ENCODE measurements around the gene FOXL3.
"Not testable (repeated sequence)": the region's sequence is repeated elsewhere in the genome, so short reads cannot be mapped to it uniquely, and the experiment has no call there.

Gene FOXL3

GRCh38 chr7:289756-290553 lies at the start of gene FOXL3:
FOXL3 (plus strand) TSS chr7:290170; CDS start chr7:290170, 0 bp downstream.
- Histone ChIP-seq H3K9me3 (ENCODE audit: control insufficient read depth, insufficient read depth, low read length) (peaks cover 46% of the 10 kb centered on the region; the same call in 1 of the 2 replicates), H3K4me1 (ENCODE audit: control insufficient read depth, low read length) (no peaks in the 10 kb centered on the region), H3K79me2 (ENCODE audit: control insufficient read depth, low read length) (no peaks in the 10 kb centered on the region), H4K20me1 (ENCODE audit: control insufficient read depth, insufficient read depth, low read depth, low read length) (no peaks in the 10 kb centered on the region), H3K27me3 (ENCODE audit: control insufficient read depth, low read length) (no peaks in the 10 kb centered on the region), H3K9me2 (replicated peaks; ENCODE audit: control insufficient read depth, low read length) (no peaks in the 10 kb centered on the region), H3K4me2 (ENCODE audit: low read length) (no peak within 1 kb of the TSS), H3F3A (ENCODE audit: control insufficient read depth, insufficient read depth) (no peaks in the 10 kb centered on the region), H3K4me3 (ENCODE audit: low read length) (no peak within 1 kb of the TSS), H3K36me3 (ENCODE audit: control insufficient read depth, low read length) (no peaks in the 10 kb centered on the region), H3K27ac (ENCODE audit: low read depth, low read length) (no peak within 1 kb of the TSS)
- TF ChIP-seq EZH2phosphoT487 (IDR thresholded peaks at IDR 0.05; ENCODE audit: borderline replicate concordance, low read length), result no peak

DNA sequence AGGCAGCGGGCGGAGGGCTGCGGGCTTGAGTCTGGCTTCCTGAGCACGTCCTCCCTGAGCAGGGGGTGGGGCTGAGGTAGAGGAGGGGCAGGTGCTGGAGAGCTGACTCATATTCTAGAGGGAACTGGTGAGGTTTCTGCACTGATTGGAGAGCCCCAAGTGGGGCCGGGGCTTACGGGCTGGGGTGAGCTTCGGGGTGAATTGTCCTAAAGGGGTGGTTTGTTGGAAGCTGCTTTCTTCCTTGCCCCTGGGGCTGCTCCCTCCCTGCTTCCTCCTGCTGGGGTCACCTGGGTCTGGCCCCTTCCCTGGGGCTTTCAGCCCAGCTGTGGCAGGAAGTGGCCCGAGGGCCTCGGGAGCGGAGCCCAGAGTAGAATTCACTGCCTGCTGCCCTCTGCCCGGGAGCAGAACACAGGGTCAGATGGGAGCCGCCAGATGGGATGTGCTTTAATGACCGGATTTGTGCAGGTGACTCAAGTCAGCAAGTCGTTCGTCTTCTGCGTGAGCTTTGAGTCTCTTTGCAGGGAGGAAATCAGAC lies 49.0 kb upstream of the FOXL3 start:
- Histone ChIP-seq H3K9me2 (replicated peaks; ENCODE audit: control insufficient read depth, low read length) (no peaks in the 10 kb centered on the region), H3K27me3 (ENCODE audit: control insufficient read depth, low read length) (no peaks in the 10 kb centered on the region), H3K79me2 (ENCODE audit: control insufficient read depth, low read length) (no peaks in the 10 kb centered on the region), H3F3A (ENCODE audit: control insufficient read depth, insufficient read depth) (no peaks in the 10 kb centered on the region), H4K20me1 (ENCODE audit: control insufficient read depth, insufficient read depth, low read depth, low read length) (no peaks in the 10 kb centered on the region), H3K4me1 (ENCODE audit: control insufficient read depth, low read length) (no peaks in the 10 kb centered on the region), H3K27ac (ENCODE audit: low read depth, low read length) (no peak overlapping the region), H3K4me2 (ENCODE audit: low read length) (no peak overlapping the region), H3K36me3 (ENCODE audit: control insufficient read depth, low read length) (no peaks in the 10 kb centered on the region), H3K4me3 (ENCODE audit: low read length) (no peak overlapping the region), H3K9me3 (ENCODE audit: control insufficient read depth, insufficient read depth, low read length) (peaks cover 53% of the 10 kb centered on the region; the same call in 1 of the 2 replicates)
- TF ChIP-seq EZH2phosphoT487 (IDR thresholded peaks at IDR 0.05; ENCODE audit: borderline replicate concordance, low read length), result no peak

- TF ChIP-seq, protein P1, sequence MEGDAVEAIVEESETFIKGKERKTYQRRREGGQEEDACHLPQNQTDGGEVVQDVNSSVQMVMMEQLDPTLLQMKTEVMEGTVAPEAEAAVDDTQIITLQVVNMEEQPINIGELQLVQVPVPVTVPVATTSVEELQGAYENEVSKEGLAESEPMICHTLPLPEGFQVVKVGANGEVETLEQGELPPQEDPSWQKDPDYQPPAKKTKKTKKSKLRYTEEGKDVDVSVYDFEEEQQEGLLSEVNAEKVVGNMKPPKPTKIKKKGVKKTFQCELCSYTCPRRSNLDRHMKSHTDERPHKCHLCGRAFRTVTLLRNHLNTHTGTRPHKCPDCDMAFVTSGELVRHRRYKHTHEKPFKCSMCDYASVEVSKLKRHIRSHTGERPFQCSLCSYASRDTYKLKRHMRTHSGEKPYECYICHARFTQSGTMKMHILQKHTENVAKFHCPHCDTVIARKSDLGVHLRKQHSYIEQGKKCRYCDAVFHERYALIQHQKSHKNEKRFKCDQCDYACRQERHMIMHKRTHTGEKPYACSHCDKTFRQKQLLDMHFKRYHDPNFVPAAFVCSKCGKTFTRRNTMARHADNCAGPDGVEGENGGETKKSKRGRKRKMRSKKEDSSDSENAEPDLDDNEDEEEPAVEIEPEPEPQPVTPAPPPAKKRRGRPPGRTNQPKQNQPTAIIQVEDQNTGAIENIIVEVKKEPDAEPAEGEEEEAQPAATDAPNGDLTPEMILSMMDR (IDR thresholded peaks at IDR 0.05; ENCODE audit: low read depth, low read length, poor library complexity, severe bottlenecking), result no peak
- TF ChIP-seq EZH2phosphoT487 (IDR thresholded peaks at IDR 0.05; ENCODE audit: borderline replicate concordance, low read length), result no peak
Observed at GRCh38 chr7:241513-241912, 48.5 kb upstream of the FOXL3 start.

DNA sequence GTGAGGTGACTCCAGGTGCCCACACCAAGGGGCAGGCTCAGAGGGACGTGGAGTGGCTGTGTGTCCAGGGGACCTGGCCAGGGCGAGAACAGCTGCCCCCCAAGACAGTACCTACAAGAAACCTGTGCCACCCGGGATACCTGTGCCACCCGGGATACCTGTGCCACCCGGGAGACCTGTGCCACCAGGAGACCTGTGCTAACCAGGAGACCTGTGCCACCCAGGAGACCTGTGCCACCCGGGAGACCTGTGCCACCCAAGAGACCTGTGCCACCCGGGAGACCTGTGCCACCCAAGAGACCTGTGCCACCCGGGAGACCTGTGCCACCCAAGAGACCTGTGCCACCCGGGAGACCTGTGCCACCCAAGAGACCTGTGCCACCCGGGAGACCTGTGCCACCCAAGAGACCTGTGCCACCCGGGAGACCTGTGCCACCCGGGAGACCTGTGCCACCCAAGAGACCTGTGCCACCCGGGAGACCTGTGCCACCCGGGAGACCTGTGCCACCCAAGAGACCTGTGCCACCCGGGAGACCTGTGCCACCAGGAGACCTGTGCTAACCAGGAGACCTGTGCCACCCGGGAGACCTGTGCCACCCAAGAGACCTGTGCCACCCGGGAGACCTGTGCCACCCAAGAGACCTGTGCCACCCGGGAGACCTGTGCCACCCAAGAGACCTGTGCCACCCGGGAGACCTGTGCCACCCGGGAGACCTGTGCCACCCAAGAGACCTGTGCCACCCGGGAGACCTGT lies 47.0 kb upstream of the FOXL3 start:
- H3F3A ChIP-seq (ENCODE audit: control insufficient read depth, insufficient read depth); H3K9me2 ChIP-seq (replicated peaks; ENCODE audit: control insufficient read depth, low read length); H3K36me3 ChIP-seq (ENCODE audit: control insufficient read depth, low read length); H3K27me3 ChIP-seq (ENCODE audit: control insufficient read depth, low read length); H3K4me3 ChIP-seq (ENCODE audit: low read length); H3K27ac ChIP-seq (ENCODE audit: low read depth, low read length); H3K4me2 ChIP-seq (ENCODE audit: low read length); H4K20me1 ChIP-seq (ENCODE audit: control insufficient read depth, insufficient read depth, low read depth, low read length); H3K79me2 ChIP-seq (ENCODE audit: control insufficient read depth, low read length); H3K4me1 ChIP-seq (ENCODE audit: control insufficient read depth, low read length): not testable (repeated sequence)
- H3K9me3 ChIP-seq (ENCODE audit: control insufficient read depth, insufficient read depth, low read length), result peaks cover 50% of the 10 kb centered on the region; the same call in 1 of the 2 replicates

More at GRCh38 chr7:241513-241912, 48.5 kb upstream of the FOXL3 start:
- Histone ChIP-seq H3K4me3 (ENCODE audit: low read length) (no peak overlapping the region), H3K27me3 (ENCODE audit: control insufficient read depth, low read length) (no peaks in the 10 kb centered on the region), H3K79me2 (ENCODE audit: control insufficient read depth, low read length) (no peaks in the 10 kb centered on the region), H4K20me1 (ENCODE audit: control insufficient read depth, insufficient read depth, low read depth, low read length) (no peaks in the 10 kb centered on the region), H3K27ac (ENCODE audit: low read depth, low read length) (no peak overlapping the region), H3K9me2 (replicated peaks; ENCODE audit: control insufficient read depth, low read length) (no peaks in the 10 kb centered on the region), H3K4me2 (ENCODE audit: low read length) (no peak overlapping the region), H3F3A (ENCODE audit: control insufficient read depth, insufficient read depth) (no peaks in the 10 kb centered on the region), H3K9me3 (ENCODE audit: control insufficient read depth, insufficient read depth, low read length) (peaks cover 53% of the 10 kb centered on the region; the same call in 1 of the 2 replicates), H3K4me1 (ENCODE audit: control insufficient read depth, low read length) (no peaks in the 10 kb centered on the region), H3K36me3 (ENCODE audit: control insufficient read depth, low read length) (no peaks in the 10 kb centered on the region)

- H3K27ac ChIP-seq (ENCODE audit: low read depth, low read length); H3K4me1 ChIP-seq (ENCODE audit: control insufficient read depth, low read length); H4K20me1 ChIP-seq (ENCODE audit: control insufficient read depth, insufficient read depth, low read depth, low read length); H3K4me3 ChIP-seq (ENCODE audit: low read length); H3K79me2 ChIP-seq (ENCODE audit: control insufficient read depth, low read length); H3K4me2 ChIP-seq (ENCODE audit: low read length); H3K9me2 ChIP-seq (replicated peaks; ENCODE audit: control insufficient read depth, low read length); H3F3A ChIP-seq (ENCODE audit: control insufficient read depth, insufficient read depth); H3K27me3 ChIP-seq (ENCODE audit: control insufficient read depth, low read length); H3K36me3 ChIP-seq (ENCODE audit: control insufficient read depth, low read length): not testable (repeated sequence)
- H3K9me3 ChIP-seq (ENCODE audit: control insufficient read depth, insufficient read depth, low read length), result peaks cover 50% of the 10 kb centered on the region; the same call in 1 of the 2 replicates
Observed at GRCh38 chr7:243580-243978, 46.4 kb upstream of the FOXL3 start.
